Measurements from ENCODE around the gene IL25. TPM values are rescaled to one million over a fixed set of nuclear protein-coding genes. Genes with fewer than 3 reads are reported as not detected.
"Not testable (repeated sequence)": the region's sequence is repeated elsewhere in the genome, so short reads cannot be mapped to it uniquely, and the experiment has no call there.

The IL25 gene
- polyA plus RNA-seq, 3 donors, result not detected

GRCh38 chr14:23388996-23389395 lies 16.4 kb downstream of the IL25 start:
- no peaks in the 10 kb centered on the region for H3K36me3 ChIP-seq (replicated peaks in 1 of 2; ENCODE audit: control insufficient read depth in 1 of 2, insufficient read depth in 2 of 2, low read length in 2 of 2)
- H3K4me2 ChIP-seq (replicated peaks; ENCODE audit: extremely low read depth, low read length, poor library complexity, severe bottlenecking), result no peak overlapping the region
- H3K9me3 ChIP-seq (replicated peaks in 1 of 2; ENCODE audit: control insufficient read depth in 1 of 2, insufficient read depth in 1 of 2, low read length in 2 of 2), result no peaks in the 10 kb centered on the region
- no peak overlapping the region for H3K27ac ChIP-seq (ENCODE audit: low read depth in 1 of 2, low read length in 2 of 2)
- no peaks in the 10 kb centered on the region for H3K4me1 ChIP-seq (ENCODE audit: control insufficient read depth in 1 of 2, insufficient read depth in 2 of 2, low read length in 2 of 2)
- no peak overlapping the region for H3K27ac Mint-ChIP-seq
- no peaks in the 10 kb centered on the region for H3K27me3 ChIP-seq (ENCODE audit: control insufficient read depth in 2 of 2, insufficient read depth in 2 of 2, low read length in 2 of 2)
- no peaks in the 10 kb centered on the region for H3K79me2 ChIP-seq (ENCODE audit: insufficient read depth, low read length)
- H3K27me3 Mint-ChIP-seq (ENCODE audit: low read depth in 3 of 3), result peaks cover 4 to 10% (median 9%) of the 10 kb centered on the region in 3 donors
- no peak overlapping the region for H3K4me3 Mint-ChIP-seq
- no peaks in the 10 kb centered on the region for H3K4me1 Mint-ChIP-seq
- H2AFZ ChIP-seq (ENCODE audit: insufficient read depth, low read depth, low read length, poor library complexity, severe bottlenecking), result no peak overlapping the region
- H3K9me3 Mint-ChIP-seq, result no peaks in the 10 kb centered on the region
- H3K9ac ChIP-seq (ENCODE audit: insufficient read depth, low read length, poor library complexity, severe bottlenecking), result no peak overlapping the region
- no peak for TF ChIP-seq CTCF (IDR thresholded peaks at IDR 0.05)
- DNase-seq, result no peak
- WGBS (ENCODE audit: insufficient coverage), result 100% methylated on average over 2 of the region's 8 CpGs
- H4K20me1 ChIP-seq (ENCODE audit: insufficient read depth, low read length), result no peaks in the 10 kb centered on the region
- intact Hi-C loops (cut with micrococcal nuclease), result no loop called here
- no peaks in the 10 kb centered on the region for H3K36me3 Mint-ChIP-seq
- H3K4me3 ChIP-seq (replicated peaks in 1 of 3; ENCODE audit: low read depth in 2 of 3, low read length in 3 of 3), result no peak overlapping the region

GRCh38 chr14:23389396-23389795 lies 16.8 kb downstream of the IL25 start:
- Histone ChIP-seq H3K9ac (ENCODE audit: insufficient read depth, low read length, poor library complexity, severe bottlenecking) (no peak overlapping the region), H3K27me3 (ENCODE audit: control insufficient read depth in 2 of 2, insufficient read depth in 2 of 2, low read length in 2 of 2) (no peaks in the 10 kb centered on the region), H3K4me2 (replicated peaks; ENCODE audit: extremely low read depth, low read length, poor library complexity, severe bottlenecking) (no peak overlapping the region), H3K79me2 (ENCODE audit: insufficient read depth, low read length) (no peaks in the 10 kb centered on the region), H3K4me1 (ENCODE audit: control insufficient read depth in 1 of 2, insufficient read depth in 2 of 2, low read length in 2 of 2) (no peaks in the 10 kb centered on the region), H3K36me3 (replicated peaks in 1 of 2; ENCODE audit: control insufficient read depth in 1 of 2, insufficient read depth in 2 of 2, low read length in 2 of 2) (no peaks in the 10 kb centered on the region), H3K27ac (ENCODE audit: low read depth in 1 of 2, low read length in 2 of 2) (no peak overlapping the region), H4K20me1 (ENCODE audit: insufficient read depth, low read length) (no peaks in the 10 kb centered on the region), H3K9me3 (replicated peaks in 1 of 2; ENCODE audit: control insufficient read depth in 1 of 2, insufficient read depth in 1 of 2, low read length in 2 of 2) (no peaks in the 10 kb centered on the region), H2AFZ (ENCODE audit: insufficient read depth, low read depth, low read length, poor library complexity, severe bottlenecking) (no peak overlapping the region), H3K4me3 (replicated peaks in 1 of 3; ENCODE audit: low read depth in 2 of 3, low read length in 3 of 3) (no peak overlapping the region)
- Mint-ChIP-seq H3K27ac (peak overlapping the region in 1 of 7 donors; percentile 11), H3K4me1 (no peaks in the 10 kb centered on the region), H3K4me3 (no peak overlapping the region), H3K9me3 (no peaks in the 10 kb centered on the region), H3K36me3 (no peaks in the 10 kb centered on the region), H3K27me3 (ENCODE audit: low read depth in 3 of 3) (peaks cover 4 to 11% (median 9%) of the 10 kb centered on the region in 3 donors)
- no peak for DNase-seq
- no peak for TF ChIP-seq CTCF (IDR thresholded peaks at IDR 0.05)
- intact Hi-C loops (cut with micrococcal nuclease), result no loop called here
- 54% methylated on average over 4 of the region's 12 CpGs for WGBS (ENCODE audit: insufficient coverage)

DNA sequence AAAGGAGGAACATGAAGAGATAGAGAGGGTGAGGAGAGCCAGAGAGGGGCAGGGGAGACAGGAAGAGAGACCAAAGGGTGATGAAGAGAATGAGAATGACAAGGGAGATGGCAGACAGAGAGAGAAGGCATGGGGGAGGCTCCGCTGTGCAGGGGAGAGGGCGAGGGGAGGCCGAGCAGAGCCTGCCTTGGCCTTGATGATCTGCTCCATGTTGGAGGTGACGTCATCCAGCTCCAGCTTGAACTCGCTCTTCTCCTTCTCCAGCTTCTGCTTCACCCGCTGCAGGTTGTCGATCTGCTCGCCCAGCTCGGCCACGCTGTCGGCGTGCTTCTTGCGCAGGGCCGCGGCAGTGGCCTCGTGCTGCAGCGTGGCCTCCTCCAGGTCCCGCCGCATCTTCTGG lies 17.3 kb downstream of the IL25 start:
- H3K9me3 ChIP-seq (replicated peaks in 1 of 2; ENCODE audit: control insufficient read depth in 1 of 2, insufficient read depth in 1 of 2, low read length in 2 of 2); H3K9ac ChIP-seq (ENCODE audit: insufficient read depth, low read length, poor library complexity, severe bottlenecking); H3K27ac Mint-ChIP-seq; H3K4me1 Mint-ChIP-seq; H3K27me3 ChIP-seq (ENCODE audit: control insufficient read depth in 2 of 2, insufficient read depth in 2 of 2, low read length in 2 of 2); H3K36me3 ChIP-seq (replicated peaks in 1 of 2; ENCODE audit: control insufficient read depth in 1 of 2, insufficient read depth in 2 of 2, low read length in 2 of 2); H2AFZ ChIP-seq (ENCODE audit: insufficient read depth, low read depth, low read length, poor library complexity, severe bottlenecking); DNase-seq; H3K4me3 ChIP-seq (replicated peaks in 1 of 3; ENCODE audit: low read depth in 2 of 3, low read length in 3 of 3); H3K79me2 ChIP-seq (ENCODE audit: insufficient read depth, low read length); intact Hi-C loops (cut with micrococcal nuclease); H3K4me2 ChIP-seq (replicated peaks; ENCODE audit: extremely low read depth, low read length, poor library complexity, severe bottlenecking); H3K27ac ChIP-seq (ENCODE audit: low read depth in 1 of 2, low read length in 2 of 2); H3K4me3 Mint-ChIP-seq; H4K20me1 ChIP-seq (ENCODE audit: insufficient read depth, low read length); H3K9me3 Mint-ChIP-seq; H3K4me1 ChIP-seq (ENCODE audit: control insufficient read depth in 1 of 2, insufficient read depth in 2 of 2, low read length in 2 of 2); H3K36me3 Mint-ChIP-seq: not testable (repeated sequence)
- H3K27me3 Mint-ChIP-seq (ENCODE audit: low read depth in 3 of 3), result peaks cover 4 to 11% (median 9%) of the 10 kb centered on the region in 3 donors
- no CpG with 5 or more reads among the region's 19 CpGs for WGBS (ENCODE audit: insufficient coverage)
